Measurements from ENCODE around the gene GRIN2C.

The GRIN2C gene

DNA sequence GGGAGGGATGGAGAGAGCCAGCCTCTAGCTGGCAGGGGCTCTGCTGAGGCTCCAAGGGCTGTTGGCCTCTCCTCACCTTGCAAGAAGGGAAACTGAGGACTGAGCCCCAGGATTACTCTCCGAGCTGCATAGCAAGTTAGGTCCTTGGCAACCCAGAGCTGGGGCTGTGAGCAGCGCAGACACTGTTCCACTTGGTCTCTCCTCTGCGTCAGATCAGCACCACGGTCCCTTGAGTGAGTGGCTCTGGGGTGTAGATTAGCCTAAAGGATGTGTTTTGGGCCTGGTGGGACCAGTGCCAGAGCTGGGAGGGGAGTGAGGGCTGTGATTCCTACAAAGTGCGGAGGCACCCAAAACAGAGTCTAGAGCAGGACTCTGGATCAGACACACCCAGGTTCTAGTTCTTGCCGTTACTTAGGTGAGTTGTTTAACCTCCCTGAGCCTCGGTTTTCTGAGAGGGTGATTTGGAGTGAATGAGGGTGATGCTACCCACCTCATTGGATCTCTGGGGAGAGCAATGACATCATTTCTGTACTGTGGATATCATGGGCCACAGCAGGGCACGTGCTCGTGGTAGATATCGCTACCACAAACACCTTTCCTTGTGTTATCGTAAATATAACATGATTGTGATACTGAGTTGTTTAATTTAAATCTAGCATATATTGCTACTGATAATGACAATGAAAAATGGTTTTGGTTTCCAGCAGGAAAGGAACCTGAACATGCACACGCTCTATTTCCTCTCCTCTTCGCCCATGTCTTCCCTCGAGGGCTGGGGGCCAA is 41.9 kb upstream of the GRIN2C start:
- Histone ChIP-seq H3K79me2 (ENCODE audit: insufficient read depth, low read length) (no peaks in the 10 kb centered on the region), H3K36me3 (ENCODE audit: low read length) (no peaks in the 10 kb centered on the region), H3K27ac (ENCODE audit: low read depth, low read length) (no peak overlapping the region), H4K20me1 (ENCODE audit: low read depth, low read length) (no peaks in the 10 kb centered on the region), H3K9me2 (replicated peaks; ENCODE audit: insufficient read depth, low read length) (no peaks in the 10 kb centered on the region), H3K4me3 (ENCODE audit: insufficient read depth, low read length, poor library complexity, severe bottlenecking) (no peak overlapping the region), H3F3A (ENCODE audit: insufficient read depth) (no peaks in the 10 kb centered on the region), H3K9me3 (ENCODE audit: insufficient read depth, low read length) (no peaks in the 10 kb centered on the region), H2AFZ (ENCODE audit: low read depth, low read length, severe bottlenecking) (no peak overlapping the region), H3K4me2 (ENCODE audit: low read depth, low read length, poor library complexity, severe bottlenecking) (no peak overlapping the region), H3K9ac (ENCODE audit: low read length) (no peak overlapping the region), H3K27me3 (ENCODE audit: low read length) (no peaks in the 10 kb centered on the region)
- no peak for TF ChIP-seq EZH2phosphoT487 (conservative IDR thresholded peaks at IDR 0.05; ENCODE audit: low read length)
- TF ChIP-seq, protein P1, sequence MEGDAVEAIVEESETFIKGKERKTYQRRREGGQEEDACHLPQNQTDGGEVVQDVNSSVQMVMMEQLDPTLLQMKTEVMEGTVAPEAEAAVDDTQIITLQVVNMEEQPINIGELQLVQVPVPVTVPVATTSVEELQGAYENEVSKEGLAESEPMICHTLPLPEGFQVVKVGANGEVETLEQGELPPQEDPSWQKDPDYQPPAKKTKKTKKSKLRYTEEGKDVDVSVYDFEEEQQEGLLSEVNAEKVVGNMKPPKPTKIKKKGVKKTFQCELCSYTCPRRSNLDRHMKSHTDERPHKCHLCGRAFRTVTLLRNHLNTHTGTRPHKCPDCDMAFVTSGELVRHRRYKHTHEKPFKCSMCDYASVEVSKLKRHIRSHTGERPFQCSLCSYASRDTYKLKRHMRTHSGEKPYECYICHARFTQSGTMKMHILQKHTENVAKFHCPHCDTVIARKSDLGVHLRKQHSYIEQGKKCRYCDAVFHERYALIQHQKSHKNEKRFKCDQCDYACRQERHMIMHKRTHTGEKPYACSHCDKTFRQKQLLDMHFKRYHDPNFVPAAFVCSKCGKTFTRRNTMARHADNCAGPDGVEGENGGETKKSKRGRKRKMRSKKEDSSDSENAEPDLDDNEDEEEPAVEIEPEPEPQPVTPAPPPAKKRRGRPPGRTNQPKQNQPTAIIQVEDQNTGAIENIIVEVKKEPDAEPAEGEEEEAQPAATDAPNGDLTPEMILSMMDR (IDR thresholded peaks at IDR 0.05; ENCODE audit: insufficient read depth, low read length, poor library complexity, severe bottlenecking), result no peak

DNA sequence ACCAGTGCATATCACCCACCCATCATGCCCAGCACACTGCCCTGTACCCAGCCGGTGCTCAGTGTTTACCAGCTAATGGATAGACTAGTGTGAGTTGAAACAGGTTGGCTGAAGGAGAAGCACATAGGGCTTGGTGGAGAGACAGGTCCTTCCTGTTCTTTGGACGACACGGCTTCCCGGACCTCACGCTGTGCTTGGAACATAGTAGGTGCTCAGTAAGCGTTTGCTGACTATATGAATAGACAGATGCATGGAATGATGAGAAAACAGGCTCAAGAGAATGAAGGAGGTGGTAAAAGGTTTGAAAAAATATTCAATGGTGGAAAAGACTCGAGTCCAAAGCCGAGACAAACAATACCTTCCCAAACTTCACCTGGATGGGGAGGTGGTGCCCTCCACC is 40.5 kb upstream of the GRIN2C start:
- H2AFZ ChIP-seq (ENCODE audit: low read depth, low read length, severe bottlenecking), result no peak overlapping the region
- H3K9ac ChIP-seq (ENCODE audit: low read length), result no peak overlapping the region
- no peak overlapping the region for H3K4me3 ChIP-seq (ENCODE audit: insufficient read depth, low read length, poor library complexity, severe bottlenecking)
- no peaks in the 10 kb centered on the region for H3K36me3 ChIP-seq (ENCODE audit: low read length)
- no peaks in the 10 kb centered on the region for H3F3A ChIP-seq (ENCODE audit: insufficient read depth)
- H3K27me3 ChIP-seq (ENCODE audit: low read length), result no peaks in the 10 kb centered on the region
- H3K9me3 ChIP-seq (ENCODE audit: insufficient read depth, low read length), result no peaks in the 10 kb centered on the region
- no peaks in the 10 kb centered on the region for H4K20me1 ChIP-seq (ENCODE audit: low read depth, low read length)
- no peak overlapping the region for H3K27ac ChIP-seq (ENCODE audit: low read depth, low read length)
- no peak for TF ChIP-seq EZH2phosphoT487 (conservative IDR thresholded peaks at IDR 0.05; ENCODE audit: low read length)
- TF ChIP-seq, protein P1 (IDR thresholded peaks at IDR 0.05; ENCODE audit: insufficient read depth, low read length, poor library complexity, severe bottlenecking), result no peak
- H3K4me2 ChIP-seq (ENCODE audit: low read depth, low read length, poor library complexity, severe bottlenecking), result no peak overlapping the region
- no peaks in the 10 kb centered on the region for H3K9me2 ChIP-seq (replicated peaks; ENCODE audit: insufficient read depth, low read length)
- no peaks in the 10 kb centered on the region for H3K79me2 ChIP-seq (ENCODE audit: insufficient read depth, low read length)

DNA sequence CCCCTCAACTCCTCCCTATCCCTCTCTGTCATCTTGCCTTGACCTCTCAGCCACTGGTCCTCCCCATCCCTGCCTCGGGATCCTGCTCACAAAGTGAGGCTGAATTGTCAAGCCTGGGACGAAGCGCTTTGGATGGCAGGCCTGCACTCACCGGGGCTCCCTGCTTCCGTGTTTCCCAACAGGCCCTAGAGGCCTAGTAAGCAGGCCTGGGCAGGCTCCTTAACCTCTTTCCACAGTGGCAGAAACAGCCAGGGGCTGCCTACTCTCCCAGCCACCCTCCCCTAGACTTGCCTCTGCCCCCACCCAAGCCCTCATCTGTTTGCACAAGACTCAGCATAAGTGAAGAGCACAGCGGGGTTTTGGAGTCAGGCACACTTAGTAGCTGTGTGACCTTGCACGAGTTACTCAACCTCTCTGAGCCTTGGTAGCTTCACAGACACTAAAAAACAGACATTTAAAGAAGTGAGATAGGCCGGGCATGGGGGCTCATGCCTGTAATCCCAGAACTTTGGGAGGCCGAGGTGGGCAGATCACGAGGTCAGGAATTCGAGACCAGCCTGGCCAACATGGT is 38.8 kb upstream of the GRIN2C start:
- Histone ChIP-seq H3K9ac (ENCODE audit: low read length) (no peak overlapping the region), H3K9me2 (replicated peaks; ENCODE audit: insufficient read depth, low read length) (no peaks in the 10 kb centered on the region), H4K20me1 (ENCODE audit: low read depth, low read length) (no peaks in the 10 kb centered on the region), H3K27me3 (ENCODE audit: low read length) (no peaks in the 10 kb centered on the region), H3K4me2 (ENCODE audit: low read depth, low read length, poor library complexity, severe bottlenecking) (no peak overlapping the region), H3K79me2 (ENCODE audit: insufficient read depth, low read length) (no peaks in the 10 kb centered on the region), H3K4me3 (ENCODE audit: insufficient read depth, low read length, poor library complexity, severe bottlenecking) (no peak overlapping the region), H3K27ac (ENCODE audit: low read depth, low read length) (no peak overlapping the region), H3K36me3 (ENCODE audit: low read length) (no peaks in the 10 kb centered on the region), H2AFZ (ENCODE audit: low read depth, low read length, severe bottlenecking) (no peak overlapping the region), H3K9me3 (ENCODE audit: insufficient read depth, low read length) (no peaks in the 10 kb centered on the region), H3F3A (ENCODE audit: insufficient read depth) (no peaks in the 10 kb centered on the region)
- TF ChIP-seq, protein P1 (IDR thresholded peaks at IDR 0.05; ENCODE audit: insufficient read depth, low read length, poor library complexity, severe bottlenecking), result no peak
- no peak for TF ChIP-seq EZH2phosphoT487 (conservative IDR thresholded peaks at IDR 0.05; ENCODE audit: low read length)

All from SU-DHL-6 (cell line).